KG1 (cell line): Measurements from ENCODE around the gene NECAP2.
"Not testable (repeated sequence)": the region's sequence is repeated elsewhere in the genome, so short reads cannot be mapped to it uniquely, and the experiment has no call there.

Experiments
- DNase-seq: peaks from one replicate; lab custom pipeline; 2025; lab: John Stamatoyannopoulos, UW

The NECAP2 gene

GRCh38 chr1:16461681-16462080 is 21.2 kb downstream of the NECAP2 start:
- DNase-seq, result no peak

- no peak for DNase-seq
Measured at GRCh38 chr1:16462773-16463330, 22.3 kb downstream of the NECAP2 start.

GRCh38 chr1:16464917-16465625 is 24.5 kb downstream of the NECAP2 start:
- no peak for DNase-seq

- DNase-seq, result no peak
Measured at GRCh38 chr1:16468558-16468957, 28.0 kb downstream of the NECAP2 start.

GRCh38 chr1:16474166-16474800 is 33.8 kb downstream of the NECAP2 start:
- no peak for DNase-seq

GRCh38 chr1:16474891-16475290 is 34.4 kb downstream of the NECAP2 start:
- not testable (repeated sequence) for DNase-seq

- DNase-seq, result not testable (repeated sequence)
Measured at GRCh38 chr1:16475771-16476770, 35.5 kb downstream of the NECAP2 start.

- DNase-seq, result no peak
Measured at GRCh38 chr1:16478091-16478490, 37.6 kb downstream of the NECAP2 start.

- DNase-seq, result not testable (repeated sequence)
Measured at GRCh38 chr1:16483146-16483545, 42.6 kb downstream of the NECAP2 start.

- DNase-seq, result not testable (repeated sequence)
Measured at GRCh38 chr1:16483639-16484500, 43.3 kb downstream of the NECAP2 start.

- no peak for DNase-seq
Measured at GRCh38 chr1:16484501-16484835, 43.9 kb downstream of the NECAP2 start.

- DNase-seq, result no peak
Measured at GRCh38 chr1:16484931-16485330, 44.4 kb downstream of the NECAP2 start.

GRCh38 chr1:16486316-16486715 is 45.8 kb downstream of the NECAP2 start:
- not testable (repeated sequence) for DNase-seq

GRCh38 chr1:16487011-16487410 is 46.5 kb downstream of the NECAP2 start:
- not testable (repeated sequence) for DNase-seq

GRCh38 chr1:16489195-16489880 is 48.8 kb downstream of the NECAP2 start:
- DNase-seq, result not testable (repeated sequence)

GRCh38 chr1:16491056-16491675 is 50.6 kb downstream of the NECAP2 start:
- DNase-seq, result no peak

- DNase-seq, result not testable (repeated sequence)
Measured at GRCh38 chr1:16492937-16493336, 52.4 kb downstream of the NECAP2 start.

GRCh38 chr1:16493731-16494130 is 53.2 kb downstream of the NECAP2 start:
- not testable (repeated sequence) for DNase-seq

- DNase-seq, result not testable (repeated sequence)
Measured at GRCh38 chr1:16497474-16497904, 57.0 kb downstream of the NECAP2 start.

GRCh38 chr1:16498047-16498446 is 57.5 kb downstream of the NECAP2 start:
- DNase-seq, result not testable (repeated sequence)
